ENCODE results near the gene TRAF3. TPM values are rescaled to one million over a fixed set of nuclear protein-coding genes. Genes with fewer than 3 reads are reported as not detected.

TRAF3 gene
- total RNA-seq, 2 experiments from 2014 or later = 74.4 to 76.8 TPM

- Mint-ChIP-seq H3K9me3 (no peaks in the 10 kb centered on the region), H3K27me3 (ENCODE audit: low read depth) (no peaks in the 10 kb centered on the region), H3K4me3 (no peak overlapping the region), H3K36me3 (ENCODE audit: low read depth) (no peaks in the 10 kb centered on the region), H3K27ac (no peak overlapping the region), H3K4me1 (ENCODE audit: low read depth) (peaks cover 13% of the 10 kb centered on the region)
- CTCF ChIA-PET = no interaction called here
- no peak for DNase-seq
- intact Hi-C loops (cut with micrococcal nuclease) = no loop called here
Measured at GRCh38 chr14:102953100-102953499, 175.9 kb downstream of the TRAF3 start.

GRCh38 chr14:102954081-102954789 is 177.0 kb downstream of the TRAF3 start:
- Mint-ChIP-seq H3K4me3 (no peak overlapping the region), H3K9me3 (no peaks in the 10 kb centered on the region), H3K27ac (no peak overlapping the region), H3K27me3 (ENCODE audit: low read depth) (no peaks in the 10 kb centered on the region), H3K36me3 (ENCODE audit: low read depth) (no peaks in the 10 kb centered on the region), H3K4me1 (ENCODE audit: low read depth) (peaks cover 7% of the 10 kb centered on the region)
- intact Hi-C loops (cut with micrococcal nuclease) = no loop called here
- DNase-seq = no peak
- CTCF ChIA-PET = no interaction called here

GRCh38 chr14:102955636-102956408 is 178.6 kb downstream of the TRAF3 start:
- Mint-ChIP-seq H3K36me3 (ENCODE audit: low read depth) (no peaks in the 10 kb centered on the region), H3K4me3 (no peak overlapping the region), H3K27ac (no peak overlapping the region), H3K4me1 (ENCODE audit: low read depth) (no peaks in the 10 kb centered on the region), H3K9me3 (no peaks in the 10 kb centered on the region), H3K27me3 (ENCODE audit: low read depth) (no peaks in the 10 kb centered on the region)
- no peak for DNase-seq
- intact Hi-C loops (cut with micrococcal nuclease) = no loop called here
- CTCF ChIA-PET = no interaction called here

- Mint-ChIP-seq H3K4me3 (no peak overlapping the region), H3K4me1 (ENCODE audit: low read depth) (no peaks in the 10 kb centered on the region), H3K9me3 (no peaks in the 10 kb centered on the region), H3K27ac (no peak overlapping the region), H3K36me3 (ENCODE audit: low read depth) (no peaks in the 10 kb centered on the region), H3K27me3 (ENCODE audit: low read depth) (no peaks in the 10 kb centered on the region)
- intact Hi-C loops (cut with micrococcal nuclease) = no loop called here
- DNase-seq = no peak
- CTCF ChIA-PET = no interaction called here
Measured at GRCh38 chr14:102957222-102957621, 180.0 kb downstream of the TRAF3 start.

- no peaks in the 10 kb centered on the region for H3K27me3 Mint-ChIP-seq (ENCODE audit: low read depth)
- CTCF ChIA-PET = no interaction called here
- no peaks in the 10 kb centered on the region for H3K4me1 Mint-ChIP-seq (ENCODE audit: low read depth)
- intact Hi-C loops (cut with micrococcal nuclease) = no loop called here
- DNase-seq = no peak
- no peaks in the 10 kb centered on the region for H3K36me3 Mint-ChIP-seq (ENCODE audit: low read depth)
- H3K9me3 Mint-ChIP-seq = no peaks in the 10 kb centered on the region
- H3K27ac Mint-ChIP-seq = no peak overlapping the region
- no peak overlapping the region for H3K4me3 Mint-ChIP-seq
Measured at GRCh38 chr14:102958461-102958860, 181.2 kb downstream of the TRAF3 start.

Other genes with a start within 250 kb of the TRAF3 start
- gene RCOR1, start 184.8 kb upstream of the TRAF3 start, total RNA-seq = 10 to 100 TPM; 11.9 to 12.2 TPM
- gene AMN, start 145.2 kb downstream of the TRAF3 start, total RNA-seq = under 1 TPM; 0.33 to 0.37 TPM

Data from activated naive CD4-positive, alpha-beta T cell treated with anti-CD3 and anti-CD28 coated beads for 36 hours (primary cell).